MM.1S (cell line): ENCODE results near the gene OGFOD1.

Source experiments
- DNase-seq: peaks from one replicate; pipeline ENCODE4 v3.0.0-alpha.2; 2015
- H2AFZ ChIP-seq: fragments of 300-600 bp; sonication (generic); 2 replicates; pipeline ENCODE4 v1.6.0; 2016; ENCODE audit warnings: antibody characterized with exemption, low read length
- H3F3A ChIP-seq: fragments of 300-600 bp; sonication (generic); 2 replicates; pipeline ENCODE4 v1.6.1; 2016; ENCODE audit warnings: mild to moderate bottlenecking, antibody characterized with exemption, low read length, moderate library complexity, mixed read lengths; ENCODE audit not compliant: insufficient read depth
- H3K27ac ChIP-seq: fragments of 300-600 bp; sonication (generic); 2 replicates; pipeline ENCODE4 v1.5.1; 2016; ENCODE audit warnings: mild to moderate bottlenecking, low read length
- H3K27me3 ChIP-seq: fragments of 300-600 bp; sonication (generic); replicated peaks from 2 replicates; pipeline ENCODE4 v1.6.0; 2016; ENCODE audit warnings: low read length; ENCODE audit not compliant: insufficient read depth
- H3K36me3 ChIP-seq: fragments of 300-600 bp; sonication (generic); replicated peaks from 2 replicates; pipeline ENCODE4 v1.6.1; 2016; ENCODE audit warnings: mild to moderate bottlenecking, low read length, mixed read lengths; ENCODE audit not compliant: insufficient read depth
- H3K4me1 ChIP-seq: fragments of 300-600 bp; sonication (generic); 2 replicates; pipeline ENCODE4 v1.6.1; 2016; ENCODE audit warnings: low read length, mixed read lengths
- H3K4me2 ChIP-seq: fragments of 300-600 bp; sonication (generic); 2 replicates; pipeline ENCODE4 v1.6.0; 2016; ENCODE audit warnings: low read depth, low read length
- H3K4me3 ChIP-seq: fragments of 300-600 bp; sonication (generic); 2 replicates; pipeline ENCODE4 v1.5.1; 2016; ENCODE audit warnings: low read length, mixed read lengths
- H3K79me2 ChIP-seq: fragments of 300-600 bp; sonication (generic); 2 replicates; pipeline ENCODE4 v1.6.1; 2016; ENCODE audit warnings: mixed run types, low read length, mixed read lengths
- H3K9ac ChIP-seq: fragments of 300-600 bp; sonication (generic); 2 replicates; pipeline ENCODE4 v1.6.1; 2016; ENCODE audit warnings: low read length, mixed read lengths
- H3K9me2 ChIP-seq: fragments of 300-600 bp; sonication (generic); replicated peaks from 2 replicates; pipeline ENCODE4 v1.6.1; 2016; ENCODE audit warnings: mild to moderate bottlenecking, low read length, mixed read lengths; ENCODE audit not compliant: insufficient read depth
- H3K9me3 ChIP-seq: fragments of 300-600 bp; sonication (generic); replicated peaks from 2 replicates; pipeline ENCODE4 v1.6.1; 2016; ENCODE audit warnings: mild to moderate bottlenecking, low read length, mixed read lengths; ENCODE audit not compliant: insufficient read depth
- H4K20me1 ChIP-seq: fragments of 300-600 bp; sonication (generic); 2 replicates; pipeline ENCODE4 v1.6.1; 2016; ENCODE audit warnings: mild to moderate bottlenecking, low read length, moderate library complexity, mixed read lengths; ENCODE audit not compliant: insufficient read depth
- CTCF ChIP-seq: fragments of 300-600 bp; sonication (generic); IDR thresholded peaks from 2 replicates; pipeline ENCODE4 v1.5.1; 2016; ENCODE audit warnings: antibody characterized with exemption, low read length, mixed read lengths
- EZH2 ChIP-seq: fragments of 300-600 bp; sonication (generic); optimal IDR thresholded peaks from 2 replicates; pipeline ENCODE3; 2017; ENCODE audit warnings: low read depth, mild to moderate bottlenecking, antibody characterized with exemption, low read length, mixed read lengths
- EZH2phosphoT487 ChIP-seq: fragments of 300-600 bp; sonication (generic); IDR thresholded peaks from 2 replicates; pipeline ENCODE4 v1.6.1; 2018; ENCODE audit warnings: antibody characterized with exemption, low read length

OGFOD1 gene

DNA sequence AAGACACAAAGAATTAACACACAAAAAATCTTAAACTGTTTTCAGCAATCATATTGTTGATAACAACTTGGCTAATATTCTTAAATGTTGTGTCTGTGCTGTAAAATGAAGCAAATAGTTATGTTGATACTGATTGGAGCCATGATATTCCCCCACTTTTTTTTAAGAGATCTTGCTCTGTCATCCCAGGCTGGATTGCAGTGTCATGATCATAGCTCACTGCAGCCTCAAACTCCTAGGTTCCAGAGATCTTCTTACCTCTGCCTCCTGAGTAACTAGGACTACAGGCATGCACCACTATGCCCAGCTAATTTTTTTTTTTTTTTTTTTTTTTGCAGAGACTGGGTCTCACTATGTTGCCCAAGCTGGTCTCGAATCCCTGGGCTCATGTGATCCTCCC lies 42.5 kb downstream of the OGFOD1 start:
- TF ChIP-seq EZH2: no peak
- Histone ChIP-seq H3K79me2 (no peaks in the 10 kb centered on the region), H3F3A (no peaks in the 10 kb centered on the region), H3K27me3 (no peaks in the 10 kb centered on the region), H2AFZ (no peak overlapping the region), H3K36me3 (no peaks in the 10 kb centered on the region), H3K9me3 (no peaks in the 10 kb centered on the region), H3K9me2 (no peaks in the 10 kb centered on the region), H4K20me1 (no peaks in the 10 kb centered on the region), H3K27ac (no peak overlapping the region), H3K4me2 (no peak overlapping the region), H3K4me1 (peaks cover 12% of the 10 kb centered on the region), H3K9ac (no peak overlapping the region), H3K4me3 (no peak overlapping the region)
- DNase-seq: no peak

GRCh38 chr16:56505181-56505580 lies 53.8 kb downstream of the OGFOD1 start:
- Histone ChIP-seq H3K9me3 (no peaks in the 10 kb centered on the region), H3K4me1 (no peaks in the 10 kb centered on the region), H3K36me3 (no peaks in the 10 kb centered on the region), H3K4me2 (no peak overlapping the region), H4K20me1 (no peaks in the 10 kb centered on the region), H3K4me3 (no peak overlapping the region), H3K79me2 (no peaks in the 10 kb centered on the region), H3F3A (no peaks in the 10 kb centered on the region), H3K9ac (no peak overlapping the region), H2AFZ (no peak overlapping the region), H3K9me2 (no peaks in the 10 kb centered on the region), H3K27me3 (no peaks in the 10 kb centered on the region), H3K27ac (no peak overlapping the region)
- DNase-seq: no peak
- TF ChIP-seq EZH2phosphoT487 (no peak), CTCF (no peak), EZH2 (no peak)

- H3K9me2 ChIP-seq: no peaks in the 10 kb centered on the region
- H4K20me1 ChIP-seq: no peaks in the 10 kb centered on the region
- no peaks in the 10 kb centered on the region for H3K27me3 ChIP-seq
- no peak overlapping the region for H3K27ac ChIP-seq
- H3K4me2 ChIP-seq: no peak overlapping the region
- H3F3A ChIP-seq: no peaks in the 10 kb centered on the region
- no peak overlapping the region for H3K9ac ChIP-seq
- DNase-seq: no peak
- H3K4me1 ChIP-seq: no peaks in the 10 kb centered on the region
- TF ChIP-seq CTCF (no peak), EZH2 (no peak), EZH2phosphoT487 (no peak)
- no peak overlapping the region for H3K4me3 ChIP-seq
- no peaks in the 10 kb centered on the region for H3K79me2 ChIP-seq
- H2AFZ ChIP-seq: no peak overlapping the region
- H3K36me3 ChIP-seq: no peaks in the 10 kb centered on the region
- no peaks in the 10 kb centered on the region for H3K9me3 ChIP-seq
Measured at GRCh38 chr16:56506941-56507340, 55.6 kb downstream of the OGFOD1 start.

DNA sequence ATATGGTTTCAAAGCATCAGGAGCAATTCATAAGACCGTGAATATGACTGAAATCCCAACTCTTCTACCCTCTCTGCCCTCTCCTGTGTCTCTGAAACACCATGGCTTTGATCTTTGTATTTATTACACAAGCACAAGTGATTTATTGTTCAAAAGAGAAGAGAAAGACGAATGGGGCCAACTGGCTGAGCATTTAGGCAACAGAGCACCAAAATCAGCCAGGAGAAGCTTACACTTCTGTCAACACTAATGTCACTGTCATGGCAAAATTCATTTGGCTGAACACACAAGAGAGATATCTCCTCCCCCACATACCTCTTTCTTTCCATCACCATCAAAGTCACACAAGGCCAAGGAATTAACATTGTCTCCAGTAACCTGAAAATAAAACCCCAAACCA lies 59.2 kb downstream of the OGFOD1 start:
- no peaks in the 10 kb centered on the region for H3K36me3 ChIP-seq

More for the DNA sequence above, 59.2 kb downstream of the OGFOD1 start:
- H2AFZ ChIP-seq: no peak overlapping the region
- no peak for TF ChIP-seq CTCF
- no peaks in the 10 kb centered on the region for H3K79me2 ChIP-seq
- no peak overlapping the region for H3K9ac ChIP-seq
- no peaks in the 10 kb centered on the region for H3K9me3 ChIP-seq
- no peaks in the 10 kb centered on the region for H3K27me3 ChIP-seq
- no peak overlapping the region for H3K4me3 ChIP-seq
- H3K4me1 ChIP-seq: no peaks in the 10 kb centered on the region
- H3K27ac ChIP-seq: no peak overlapping the region
- no peaks in the 10 kb centered on the region for H3K9me2 ChIP-seq
- no peak overlapping the region for H3K4me2 ChIP-seq
- DNase-seq: no peak
- no peaks in the 10 kb centered on the region for H4K20me1 ChIP-seq
- no peaks in the 10 kb centered on the region for H3F3A ChIP-seq
